Psoas muscle (tissue), 8 donors: ENCODE measurements around the gene ROCK1. TPM values are rescaled to one million over a fixed set of nuclear protein-coding genes. Genes with fewer than 3 reads are reported as not detected.

Experiments used
- ATAC-seq, 4 donors: fragments of 200-7000 bp; cut with Tn5 transposase; one replicate each; pipeline ENCODE4 v1.9.1; 2020; ENCODE audit warnings: moderate library complexity in 3 of 4, mild to moderate bottlenecking in 2 of 4
- DNase-seq, 2 donors: peaks; one replicate each; pipeline ENCODE4 v3.0.0-alpha.2; 2020
- H3K27ac ChIP-seq: fragments of 200-600 bp; one replicate; pipeline ENCODE4 v1.8.0; 2022
- H3K27me3 ChIP-seq, 3 donors: fragments of 200-600 bp in 1 of 3; one replicate each; pipeline versions ENCODE4 v1.6.1 to v1.8.0; 2013 to 2022; ENCODE audit warnings: low read length in 2 of 3, mild to moderate bottlenecking in 2 of 3, moderate library complexity in 1 of 3; ENCODE audit not compliant: insufficient read depth in 3 of 3
- H3K36me3 ChIP-seq, 2 donors: fragments of 200-600 bp in 1 of 2; one replicate each; pipeline versions ENCODE4 v1.6.1 to v1.8.0; 2013 to 2022; ENCODE audit warnings: low read depth in 1 of 2, mild to moderate bottlenecking in 1 of 2, moderate library complexity in 1 of 2; ENCODE audit not compliant: insufficient read depth in 1 of 2
- H3K4me1 ChIP-seq: fragments of 200-600 bp; one replicate; pipeline ENCODE4 v1.8.0; 2022
- H3K4me3 ChIP-seq: fragments of 200-600 bp; one replicate; pipeline ENCODE4 v1.8.0; 2022; ENCODE audit warnings: mild to moderate bottlenecking
- H3K9me3 ChIP-seq: fragments of 200-600 bp; one replicate; pipeline ENCODE4 v1.8.0; 2022
- CTCF ChIP-seq: fragments of 200-600 bp; IDR thresholded peaks from one replicate; pipeline ENCODE4 v1.8.0; 2022; ENCODE audit warnings: antibody characterized with exemption
- WGBS, 3 donors: extraction: QIAGEN DNeasy Blood & Tissue Kit; methylation state at CpG; one replicate each; pipeline versions ENCODE4 v1.1.6 to v1.1.7; 2013; 5-methylcytosine and 5-hydroxymethylcytosine counted together
- intact Hi-C, 2 donors: fragments of 100-400 bp; cut with DNase I; formaldehyde crosslinking; loops; one replicate each; pipeline versions ENCODE4 v1.11.0 to v1.14.2; 2022
- polyA plus RNA-seq, 3 donors: library from polyadenylated mRNA; stranded (reverse); fragments of 200-250 nt; gene quantifications; one replicate each; pipeline ENCODE4 v1.2.3, GENCODE V29; 2013
- total RNA-seq, 4 donors: library from RNA; stranded (reverse); fragmentation: NEBNext Ultra II Directional in 2 of 4; extraction: Animal tissue kit (Norgen Biotek cat#: 25700) in 2 of 4; gene quantifications; one replicate each; pipeline versions ENCODE4 v1.2.1 to v1.2.4, GENCODE V29; 2021 to 2023
- donor health status: healthy with polysubstance abuse.
- donor health status: DM: no; HTN: no; CAD: no; lungs with moderate emphysema.
- donor health status: Bipolar disorder and iron deficiency.
- donor health status: healthy.
- donor health status: DM: yes; HTN: yes; CAD: no.
- donor health status: DM: no; HTN: no; CAD: no.
- donor health status: DM: no; HTN: no; CAD: no.
- donor health status: DM: yes; HTN: yes; CAD: no.

Gene ROCK1
- total and polyA plus RNA-seq, 7 donors: 4.9 to 16.0 (median 13.5) TPM

GRCh38 chr18:21099442-21099841 lies 12.2 kb downstream of the ROCK1 start:
- TF ChIP-seq CTCF: no peak
- Histone ChIP-seq H3K4me3 (no peak overlapping the region), H3K27me3 (no peaks in the 10 kb centered on the region), H3K27ac (no peak overlapping the region), H3K36me3 (no peaks in the 10 kb centered on the region), H3K4me1 (peaks cover 48% of the 10 kb centered on the region), H3K9me3 (no peaks in the 10 kb centered on the region)
- DNase-seq: no peak
- intact Hi-C loops: no loop called here
- 87 to 92% (median 88%) methylated on average over 9 of the region's 9 CpGs for WGBS, 3 donors
- ATAC-seq: no peak

- 93 to 97% (median 95%) methylated on average over 2 of the region's 2 CpGs for WGBS, 3 donors
- no peak overlapping the region for H3K4me3 ChIP-seq
- ATAC-seq (no peak), DNase-seq (no peak)
- TF ChIP-seq CTCF: no peak
- H3K27ac ChIP-seq: no peak overlapping the region
- peaks cover 38% of the 10 kb centered on the region for H3K4me1 ChIP-seq
- intact Hi-C loops: no loop called here
- H3K27me3 ChIP-seq: no peaks in the 10 kb centered on the region
- no peaks in the 10 kb centered on the region for H3K9me3 ChIP-seq
- no peaks in the 10 kb centered on the region for H3K36me3 ChIP-seq
Measured at GRCh38 chr18:21096760-21097159, 14.9 kb downstream of the ROCK1 start.

DNA sequence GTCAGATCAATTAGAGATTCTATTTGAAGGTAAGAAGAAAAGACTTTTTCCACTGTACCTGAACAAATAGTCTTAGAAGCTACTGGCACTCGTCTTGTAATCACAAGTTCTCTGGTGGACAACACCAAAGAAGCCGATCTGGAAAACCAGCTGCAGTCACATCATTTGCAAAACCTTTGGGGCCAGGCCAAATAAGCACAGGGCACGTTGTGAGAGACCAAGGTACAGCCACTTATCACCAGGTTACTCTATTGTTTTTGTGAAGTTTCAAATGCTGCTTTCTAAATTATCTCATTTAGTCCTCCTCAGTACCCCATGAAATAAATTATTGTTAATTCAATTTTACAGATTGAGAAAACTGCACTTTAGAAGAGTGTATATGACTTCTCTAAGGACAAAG lies 18.5 kb downstream of the ROCK1 start:
- no peak for TF ChIP-seq CTCF
- intact Hi-C loops: no loop called here
- H3K36me3 ChIP-seq: no peaks in the 10 kb centered on the region
- WGBS, 3 donors: 53 to 75% (median 69%) methylated on average over 3 of the region's 3 CpGs
- H3K27me3 ChIP-seq: no peaks in the 10 kb centered on the region
- H3K27ac ChIP-seq: no peak overlapping the region
- no peak for DNase-seq
- ATAC-seq: no peak
- no peak overlapping the region for H3K4me3 ChIP-seq
- no peaks in the 10 kb centered on the region for H3K9me3 ChIP-seq
- peaks cover 17% of the 10 kb centered on the region for H3K4me1 ChIP-seq

- ATAC-seq (no peak), DNase-seq (no peak)
- TF ChIP-seq CTCF: no peak
- H3K4me3 ChIP-seq: no peak overlapping the region
- H3K9me3 ChIP-seq: peaks cover 3% of the 10 kb centered on the region
- WGBS, 3 donors: 96% methylated on average over 2 of the region's 2 CpGs
- no peaks in the 10 kb centered on the region for H3K4me1 ChIP-seq
- intact Hi-C loops: no loop called here
- H3K36me3 ChIP-seq: no peaks in the 10 kb centered on the region
- no peak overlapping the region for H3K27ac ChIP-seq
- H3K27me3 ChIP-seq: no peaks in the 10 kb centered on the region
Measured at GRCh38 chr18:21090680-21091079, 20.9 kb downstream of the ROCK1 start.

DNA sequence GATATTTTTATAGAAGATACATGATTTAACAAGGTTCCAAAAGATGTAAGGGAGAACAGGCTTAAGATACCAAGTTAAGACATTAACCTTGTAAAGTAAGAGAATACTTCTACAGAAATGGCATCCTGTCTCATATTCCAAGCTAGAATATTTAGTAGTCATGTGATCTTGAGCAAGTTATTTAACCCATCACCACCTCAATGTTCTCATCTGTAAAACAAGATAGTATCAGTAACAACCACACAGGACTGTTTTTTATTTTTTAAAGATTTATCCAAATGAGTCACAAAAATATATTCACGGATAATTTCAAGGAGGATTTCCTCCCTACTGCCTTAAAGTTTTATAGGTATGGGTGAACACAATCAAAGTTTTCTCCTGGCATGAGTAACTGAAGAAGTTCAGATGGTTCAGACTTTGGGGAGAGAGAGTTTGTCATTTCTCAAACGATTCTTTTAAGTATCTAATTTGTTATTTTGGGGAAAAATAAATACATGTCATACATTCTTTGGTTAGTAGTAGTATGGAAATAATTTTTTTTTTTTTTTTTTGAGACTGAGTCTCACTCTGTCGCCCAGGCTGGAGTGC lies 25.9 kb downstream of the ROCK1 start:
- ATAC-seq (peak in 1 of 4 donors; percentile 49), DNase-seq (no peak)
- H3K4me1 ChIP-seq: peaks cover 7% of the 10 kb centered on the region
- whole genome bisulfite sequencing, 3 donors: 84 to 87% (median 85%) methylated on average over 3 of the region's 3 CpGs
- no peak for TF ChIP-seq CTCF
- H3K36me3 ChIP-seq: no peaks in the 10 kb centered on the region
- peaks cover 8% of the 10 kb centered on the region for H3K9me3 ChIP-seq
- intact Hi-C loops: no loop called here
- no peak overlapping the region for H3K27ac ChIP-seq
- no peak overlapping the region for H3K4me3 ChIP-seq
- H3K27me3 ChIP-seq: no peaks in the 10 kb centered on the region
